Measurements from ENCODE around the gene SLC29A1. TPM values are rescaled to one million over a fixed set of nuclear protein-coding genes. Genes with fewer than 3 reads are reported as not detected.

Gene SLC29A1
- total RNA-seq, 1 donor from 2014 or later = 221 TPM

- H3K4me1 Mint-ChIP-seq (ENCODE audit: low read depth) = peaks cover 47% of the 10 kb centered on the region
- peak; percentile 58 for DNase-seq (ENCODE audit: low spot score)
- no peak overlapping the region for H3K4me3 Mint-ChIP-seq (ENCODE audit: unreplicated experiment)
- H3K27me3 Mint-ChIP-seq (ENCODE audit: low read depth) = no peaks in the 10 kb centered on the region
- H3K9me3 Mint-ChIP-seq (ENCODE audit: low read depth) = no peaks in the 10 kb centered on the region
- peak overlapping the region; percentile 83 for H3K27ac Mint-ChIP-seq (ENCODE audit: unreplicated experiment)
- TF ChIP-seq CTCF (IDR thresholded peaks at IDR 0.05) = no peak
- peaks cover 12% of the 10 kb centered on the region for H3K36me3 Mint-ChIP-seq (ENCODE audit: low read depth)
These were observed 35.5 kb downstream of the SLC29A1 start for GRCh38 chr6:44258921-44259320.

- Mint-ChIP-seq H3K36me3 (ENCODE audit: low read depth) (peaks cover 5% of the 10 kb centered on the region), H3K27me3 (ENCODE audit: low read depth) (no peaks in the 10 kb centered on the region), H3K4me3 (ENCODE audit: unreplicated experiment) (no peak overlapping the region), H3K4me1 (ENCODE audit: low read depth) (peaks cover 51% of the 10 kb centered on the region), H3K9me3 (ENCODE audit: low read depth) (no peaks in the 10 kb centered on the region), H3K27ac (ENCODE audit: unreplicated experiment) (no peak overlapping the region)
- no peak for TF ChIP-seq CTCF (IDR thresholded peaks at IDR 0.05)
- peak; percentile 86 for DNase-seq (ENCODE audit: low spot score)
These were observed 36.6 kb downstream of the SLC29A1 start for GRCh38 chr6:44260011-44260410.

GRCh38 chr6:44260451-44261297, 37.3 kb downstream of the SLC29A1 start:
- Mint-ChIP-seq H3K4me1 (ENCODE audit: low read depth) (peaks cover 48% of the 10 kb centered on the region), H3K27me3 (ENCODE audit: low read depth) (no peaks in the 10 kb centered on the region), H3K36me3 (ENCODE audit: low read depth) (no peaks in the 10 kb centered on the region), H3K4me3 (ENCODE audit: unreplicated experiment) (no peak overlapping the region), H3K9me3 (ENCODE audit: low read depth) (no peaks in the 10 kb centered on the region), H3K27ac (ENCODE audit: unreplicated experiment) (no peak overlapping the region)
- no peak for DNase-seq (ENCODE audit: low spot score)
- TF ChIP-seq CTCF (IDR thresholded peaks at IDR 0.05) = no peak

GRCh38 chr6:44261581-44261980, 38.2 kb downstream of the SLC29A1 start:
- peaks cover 40% of the 10 kb centered on the region for H3K4me1 Mint-ChIP-seq (ENCODE audit: low read depth)
- DNase-seq (ENCODE audit: low spot score) = peak; percentile 79
- H3K9me3 Mint-ChIP-seq (ENCODE audit: low read depth) = no peaks in the 10 kb centered on the region
- H3K27me3 Mint-ChIP-seq (ENCODE audit: low read depth) = no peaks in the 10 kb centered on the region
- H3K4me3 Mint-ChIP-seq (ENCODE audit: unreplicated experiment) = no peak overlapping the region
- H3K27ac Mint-ChIP-seq (ENCODE audit: unreplicated experiment) = no peak overlapping the region
- H3K36me3 Mint-ChIP-seq (ENCODE audit: low read depth) = no peaks in the 10 kb centered on the region
- no peak for TF ChIP-seq CTCF (IDR thresholded peaks at IDR 0.05)

- Mint-ChIP-seq H3K27ac (ENCODE audit: unreplicated experiment) (no peak overlapping the region), H3K4me3 (ENCODE audit: unreplicated experiment) (peak overlapping the region; percentile 84), H3K27me3 (ENCODE audit: low read depth) (no peaks in the 10 kb centered on the region), H3K9me3 (ENCODE audit: low read depth) (no peaks in the 10 kb centered on the region), H3K36me3 (ENCODE audit: low read depth) (no peaks in the 10 kb centered on the region), H3K4me1 (ENCODE audit: low read depth) (peaks cover 36% of the 10 kb centered on the region)
- no peak for TF ChIP-seq CTCF (IDR thresholded peaks at IDR 0.05)
- peak; percentile 54 for DNase-seq (ENCODE audit: low spot score)
These were observed 39.3 kb downstream of the SLC29A1 start for GRCh38 chr6:44262467-44263353.
